ENCODE measurements around the gene PTDSS2.

PTDSS2 gene

GRCh38 chr11:494761-495536 is 44.9 kb downstream of the PTDSS2 start:
- no peak for DNase-seq

GRCh38 chr11:495537-495931 is 45.5 kb downstream of the PTDSS2 start:
- no peak for DNase-seq

- no peak for DNase-seq
These were observed 46.9 kb downstream of the PTDSS2 start for GRCh38 chr11:496834-497564.

GRCh38 chr11:497565-498296 is 47.7 kb downstream of the PTDSS2 start:
- no peak for DNase-seq

GRCh38 chr11:498297-499181 is 48.5 kb downstream of the PTDSS2 start:
- DNase-seq: no peak

GRCh38 chr11:499201-500076 is 49.4 kb downstream of the PTDSS2 start:
- DNase-seq: no peak

- DNase-seq: no peak
These were observed 51.1 kb downstream of the PTDSS2 start for GRCh38 chr11:501001-501682.

- DNase-seq: no peak
These were observed 51.7 kb downstream of the PTDSS2 start for GRCh38 chr11:501683-502287.

GRCh38 chr11:502288-503178 is 52.5 kb downstream of the PTDSS2 start:
- DNase-seq: no peak

GRCh38 chr11:503179-503981 is 53.3 kb downstream of the PTDSS2 start:
- no peak for DNase-seq

- no peak for DNase-seq
These were observed 54.2 kb downstream of the PTDSS2 start for GRCh38 chr11:504053-504993.

GRCh38 chr11:504994-505344 is 54.9 kb downstream of the PTDSS2 start:
- no peak for DNase-seq

- DNase-seq: peak; percentile 94
These were observed 56.3 kb downstream of the PTDSS2 start for GRCh38 chr11:506238-506994.

GRCh38 chr11:506995-507726 is 57.1 kb downstream of the PTDSS2 start, which contains the start of gene RNH1:
TSS of gene RNH1 (minus strand) at chr11:507242. CDS start at chr11:502162, 5,080 bp downstream.
- DNase-seq: peak; percentile 98

- no peak for DNase-seq
These were observed 57.8 kb downstream of the PTDSS2 start for GRCh38 chr11:507727-508515.

All from activated effector memory CD4-positive, alpha-beta T cell treated with Interleukin-2 at 50 U/mL for 16 hours (primary cell).